Activated naive CD4-positive, alpha-beta T cell (primary cell): Measurements from ENCODE around the gene SMTN.

Experiments used
- DNase-seq, 4 experiments: peaks; one replicate each; lab custom pipeline; 2025; lab: John Stamatoyannopoulos, UW

The SMTN gene

DNA sequence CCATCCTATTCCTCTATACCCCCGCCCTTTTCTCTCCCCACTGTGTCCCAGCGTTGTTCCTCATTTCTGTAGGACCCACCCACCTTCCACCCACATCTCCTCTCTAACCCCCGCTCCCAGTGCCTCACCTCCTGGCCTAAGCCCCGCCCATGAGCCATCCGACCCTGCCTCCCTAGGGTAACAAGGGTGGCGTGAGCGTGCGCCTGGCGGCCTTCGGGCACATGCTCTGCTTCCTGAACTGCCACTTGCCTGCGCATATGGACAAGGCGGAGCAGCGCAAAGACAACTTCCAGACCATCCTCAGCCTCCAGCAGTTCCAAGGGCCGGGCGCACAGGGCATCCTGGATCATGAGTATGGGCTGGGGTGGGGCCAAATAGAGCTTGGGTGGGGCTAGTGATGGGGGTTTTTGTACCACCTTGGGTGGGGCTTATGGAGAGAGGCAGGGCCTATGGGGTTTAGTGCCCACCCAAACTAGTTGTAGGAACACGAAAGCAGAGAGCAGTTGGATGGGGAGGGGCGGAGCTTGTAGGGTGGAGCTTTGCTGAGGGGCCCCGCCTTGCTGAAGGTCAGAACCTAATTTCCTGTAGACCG lies 46.2 kb downstream of the SMTN start:
- no peak for DNase-seq

- DNase-seq = no peak
These were observed 47.0 kb downstream of the SMTN start for GRCh38 chr22:31128156-31128555.

DNA sequence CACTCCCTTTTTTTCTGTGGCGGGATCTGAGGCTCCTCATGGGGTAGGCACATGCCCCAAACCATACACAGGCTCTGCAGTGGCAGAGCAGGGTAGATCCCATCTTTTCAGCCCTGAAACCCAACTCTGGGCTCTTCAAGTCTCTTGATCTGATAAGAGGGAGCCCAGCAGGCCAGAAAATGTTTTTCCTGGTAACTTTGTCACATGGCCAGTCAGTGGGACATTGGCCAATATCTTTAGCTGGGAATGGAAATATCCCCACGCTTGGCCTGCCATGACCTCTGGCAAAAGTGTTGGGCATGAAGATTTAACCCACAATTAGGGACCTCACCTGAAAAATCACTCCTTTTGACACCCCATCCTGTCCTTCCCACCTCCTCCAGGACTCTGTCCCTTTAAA lies 49.8 kb downstream of the SMTN start:
- DNase-seq = no peak

DNA sequence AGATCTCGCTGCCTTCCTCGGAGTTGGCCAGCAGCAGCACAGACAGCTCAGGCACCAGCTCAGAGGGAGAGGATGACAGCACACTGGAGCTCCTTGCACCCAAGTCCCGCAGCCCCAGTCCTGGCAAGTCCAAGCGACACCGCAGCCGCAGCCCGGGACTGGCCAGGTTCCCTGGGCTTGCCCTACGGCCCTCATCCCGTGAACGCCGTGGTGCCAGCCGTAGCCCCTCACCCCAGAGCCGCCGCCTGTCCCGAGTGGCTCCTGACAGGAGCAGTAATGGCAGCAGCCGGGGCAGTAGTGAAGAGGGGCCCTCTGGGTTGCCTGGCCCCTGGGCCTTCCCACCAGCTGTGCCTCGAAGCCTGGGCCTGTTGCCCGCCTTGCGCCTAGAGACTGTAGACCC lies 52.8 kb downstream of the SMTN start:
- DNase-seq = no peak

GRCh38 chr22:31134688-31135087 lies 53.6 kb downstream of the SMTN start:
- no peak for DNase-seq

DNA sequence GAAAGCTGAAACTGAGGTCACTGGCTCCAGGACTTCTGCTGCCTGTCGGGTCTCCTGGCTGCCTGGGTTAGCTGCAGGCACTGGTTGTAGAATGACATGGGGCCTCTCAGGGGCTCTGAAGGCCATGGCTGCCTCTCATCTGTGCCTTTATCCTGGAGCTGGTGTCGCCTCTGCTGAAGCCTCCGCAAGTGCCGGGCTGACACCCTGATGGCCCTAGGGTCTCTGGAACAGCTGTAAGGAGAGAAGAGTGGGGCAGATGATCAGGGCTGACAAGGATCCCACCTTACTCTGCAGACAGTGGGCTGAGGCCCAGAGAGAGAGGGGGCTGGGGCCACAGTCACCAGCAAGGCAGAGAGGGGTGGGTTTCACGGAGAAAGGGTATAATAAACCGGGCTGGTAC lies 54.6 kb downstream of the SMTN start:
- no peak for DNase-seq

DNA sequence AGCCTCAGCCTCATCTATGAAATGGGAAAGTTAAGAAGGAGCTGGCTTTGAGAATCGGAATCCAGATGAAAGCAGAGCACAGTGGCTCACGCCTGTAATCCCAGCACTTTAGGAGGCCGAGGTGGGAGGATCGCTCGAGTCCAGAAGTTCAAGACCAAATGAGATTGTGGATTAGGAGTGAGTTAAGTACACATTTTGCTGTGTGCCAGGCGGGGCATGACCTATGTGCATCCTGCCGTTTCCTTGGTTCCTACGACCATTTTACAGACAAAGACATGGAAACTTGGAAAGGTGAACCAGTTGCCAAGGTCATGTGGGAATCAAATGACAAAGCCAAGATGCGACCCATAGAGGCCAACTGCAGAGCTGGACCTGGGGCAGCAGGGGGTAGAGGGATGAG lies 55.0 kb downstream of the SMTN start:
- DNase-seq = no peak

DNA sequence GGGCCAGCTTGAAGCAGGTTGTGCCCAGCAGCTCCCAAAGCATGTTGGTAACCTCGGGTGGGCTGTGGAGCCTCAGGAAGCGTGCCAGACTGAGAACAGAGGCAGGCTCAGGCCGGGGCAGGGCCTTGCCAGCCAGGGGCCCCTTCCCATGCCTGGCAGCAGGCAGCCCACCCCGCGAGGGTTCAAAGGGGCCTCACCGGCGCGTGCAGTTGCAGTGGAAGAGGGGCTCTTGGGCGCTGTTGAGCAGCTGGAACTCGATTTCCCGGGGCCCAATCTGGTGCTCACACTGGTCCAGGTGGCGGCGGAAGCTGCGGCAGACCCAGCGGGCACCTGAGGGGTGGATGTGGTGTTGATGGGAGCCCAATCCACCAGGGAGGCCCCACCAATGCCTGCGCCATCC lies 55.6 kb downstream of the SMTN start:
- DNase-seq = no peak

GRCh38 chr22:31137721-31138120 lies 56.6 kb downstream of the SMTN start:
- no peak for DNase-seq

DNA sequence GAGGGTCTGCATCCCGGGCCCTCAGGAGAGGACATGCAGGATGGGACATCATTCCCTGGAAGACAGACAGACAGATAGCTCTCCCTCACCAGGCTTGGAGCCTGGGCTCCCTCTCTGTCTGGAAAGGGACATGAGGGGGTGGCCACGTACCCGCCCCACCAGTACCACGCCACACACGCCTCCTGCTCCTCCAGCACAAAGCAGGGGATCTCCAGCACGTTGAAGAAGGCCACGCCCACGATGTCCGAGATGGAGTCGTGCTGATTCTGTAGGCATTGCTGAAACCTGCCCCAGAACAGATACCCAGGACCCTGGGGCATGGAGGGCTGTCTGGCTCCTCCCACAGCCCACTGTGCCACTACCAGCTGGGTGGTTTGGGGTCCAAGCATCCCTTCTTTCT lies 57.0 kb downstream of the SMTN start:
- no peak for DNase-seq

GRCh38 chr22:31139066-31139465 lies 57.9 kb downstream of the SMTN start:
- DNase-seq = no peak

- DNase-seq = no peak
These were observed 59.0 kb downstream of the SMTN start, which contains the start of gene PLA2G3 for GRCh38 chr22:31139866-31140716. TSS of gene PLA2G3 (minus strand) at chr22:31140508. CDS start at chr22:31140354, 154 bp downstream.

DNA sequence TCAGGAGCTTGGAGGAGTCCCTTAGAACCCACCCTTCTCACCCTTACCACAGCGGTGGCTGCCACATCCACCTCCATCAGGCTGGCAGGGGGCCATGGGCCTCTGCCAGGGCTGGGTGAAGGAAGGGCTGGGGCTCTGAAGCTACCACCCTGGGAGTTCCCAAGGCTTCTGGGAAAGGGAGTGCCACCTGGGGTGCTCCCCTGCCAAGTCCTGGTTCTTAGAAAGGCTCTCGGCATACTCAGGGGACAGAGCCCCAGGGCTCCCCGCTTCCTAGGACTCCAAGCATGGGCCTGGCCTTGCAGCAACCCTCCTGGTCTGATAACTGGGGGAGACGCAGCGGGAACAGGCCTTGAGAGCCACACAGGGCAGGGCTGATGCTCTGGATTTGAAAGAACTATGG lies 59.6 kb downstream of the SMTN start:
- DNase-seq = no peak

DNA sequence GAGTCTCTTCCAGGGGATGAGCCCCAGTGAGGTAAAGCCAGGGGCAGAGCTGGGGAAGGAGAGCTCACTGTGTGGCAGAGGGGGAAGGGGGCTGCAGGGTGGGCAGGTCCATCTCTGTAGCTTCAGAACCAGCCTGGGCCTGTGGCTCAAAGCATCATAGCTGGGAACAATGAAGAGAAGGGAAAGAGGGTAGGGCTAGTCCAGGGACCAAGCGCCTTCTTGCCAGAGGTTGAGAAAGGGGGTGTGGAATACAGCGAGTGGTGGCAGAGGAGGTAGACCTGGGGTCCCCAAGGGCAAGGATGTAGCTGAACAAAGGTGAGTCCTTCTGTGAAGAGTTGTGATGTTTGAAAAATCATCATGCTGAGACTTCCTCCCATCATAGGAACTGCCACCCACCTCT lies 60.4 kb downstream of the SMTN start:
- DNase-seq = no peak

DNA sequence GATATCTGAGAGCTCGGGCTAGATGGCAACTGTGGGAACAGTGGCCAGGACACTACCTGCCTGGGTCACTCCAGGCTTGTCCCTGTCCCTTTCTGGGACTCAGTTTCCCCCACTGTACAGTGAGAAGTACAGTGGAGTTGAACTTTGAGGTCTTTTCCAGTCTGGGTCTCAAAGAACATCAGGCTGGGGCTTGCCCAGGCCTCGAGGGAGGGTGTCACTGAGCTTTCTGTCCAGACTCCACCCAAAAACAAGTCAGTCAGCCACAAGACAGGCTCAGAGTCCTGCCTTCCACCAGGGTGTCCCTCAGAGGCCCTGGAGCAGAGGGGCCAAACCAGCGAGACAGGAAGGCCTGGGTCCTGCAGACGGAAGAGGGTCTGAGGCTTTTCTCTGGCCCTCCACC lies 61.2 kb downstream of the SMTN start:
- DNase-seq = no peak

GRCh38 chr22:31143038-31143437 lies 61.9 kb downstream of the SMTN start:
- no peak for DNase-seq

DNA sequence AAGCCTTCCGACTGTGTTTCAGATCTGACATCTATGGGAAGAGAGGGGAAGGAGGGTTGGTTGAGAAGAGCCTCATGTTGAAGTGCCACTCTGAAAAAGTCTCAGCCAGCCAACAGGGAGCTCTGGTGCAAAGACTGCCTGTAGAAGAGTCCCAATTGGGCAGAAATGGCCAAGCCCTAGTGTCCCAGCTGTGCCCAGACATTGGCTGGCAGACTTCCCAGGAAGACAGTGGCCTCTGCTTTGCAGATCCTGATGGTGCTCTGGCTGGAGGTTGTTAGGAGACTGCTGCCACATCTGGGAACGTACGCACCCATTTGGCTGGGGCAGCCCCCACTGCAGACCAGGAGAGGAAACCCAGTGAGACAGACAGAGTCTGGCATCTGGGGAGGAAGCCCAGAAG lies 62.4 kb downstream of the SMTN start:
- no peak for DNase-seq

DNA sequence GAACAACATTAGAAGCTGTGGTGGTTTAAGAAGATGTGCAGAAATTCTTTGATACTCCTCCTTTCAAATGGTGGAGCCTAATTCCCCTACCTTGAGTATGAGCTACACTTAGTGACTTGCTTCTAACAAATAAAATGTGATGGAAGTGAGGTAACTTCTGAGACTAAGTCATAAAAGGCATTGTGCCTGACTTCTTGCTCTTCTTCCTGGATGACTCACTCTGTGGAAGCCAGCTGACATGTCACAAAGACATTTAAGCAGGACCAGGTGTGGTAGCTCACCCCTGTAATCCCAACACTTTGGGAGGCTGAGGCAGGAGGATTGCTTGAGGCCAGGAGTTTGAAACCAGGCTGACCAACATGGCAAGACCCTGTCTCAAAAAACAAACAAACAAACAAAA lies 63.1 kb downstream of the SMTN start:
- DNase-seq = no peak

DNA sequence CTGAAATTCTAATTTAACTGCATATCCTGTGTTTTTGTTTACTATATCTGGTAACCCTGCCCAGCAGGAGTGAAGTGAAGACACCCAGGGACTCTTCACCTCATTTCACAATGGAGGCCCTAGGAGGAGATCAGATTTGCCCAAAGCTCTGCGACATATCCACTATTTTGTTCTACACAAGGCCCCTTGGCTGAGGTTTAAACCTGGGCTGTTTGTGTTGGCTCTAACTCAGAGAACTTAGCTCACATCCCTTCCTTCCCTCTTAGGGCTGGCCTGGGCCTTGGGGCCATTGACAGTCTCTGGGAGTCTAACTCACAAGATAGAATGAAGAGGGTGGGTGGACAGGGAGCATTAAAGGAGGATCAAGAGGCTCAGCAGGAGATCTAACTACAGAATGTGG lies 67.4 kb downstream of the SMTN start:
- DNase-seq = no peak

GRCh38 chr22:31148953-31149627 lies 68.0 kb downstream of the SMTN start:
- no peak for DNase-seq

GRCh38 chr22:31150615-31151014 lies 69.5 kb downstream of the SMTN start:
- no peak for DNase-seq

DNA sequence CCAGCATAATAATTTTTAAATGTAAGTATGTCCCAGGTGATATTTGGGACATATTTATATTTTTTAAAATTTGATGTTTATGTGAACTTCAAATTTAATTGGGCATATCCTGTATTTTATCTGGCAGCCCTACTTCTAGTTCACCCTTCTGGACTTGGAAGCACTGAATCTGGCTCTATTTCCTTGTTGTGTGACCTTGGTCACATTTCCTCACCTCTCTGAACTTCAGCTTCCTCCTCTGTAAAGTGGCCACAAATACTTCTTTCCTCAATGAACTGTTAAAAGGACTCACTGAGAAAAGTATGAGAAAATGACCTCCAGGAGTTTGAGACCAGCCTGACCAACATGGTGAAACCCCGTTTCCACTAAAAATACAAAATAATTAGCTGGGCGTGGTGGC lies 70.8 kb downstream of the SMTN start:
- DNase-seq = no peak

DNA sequence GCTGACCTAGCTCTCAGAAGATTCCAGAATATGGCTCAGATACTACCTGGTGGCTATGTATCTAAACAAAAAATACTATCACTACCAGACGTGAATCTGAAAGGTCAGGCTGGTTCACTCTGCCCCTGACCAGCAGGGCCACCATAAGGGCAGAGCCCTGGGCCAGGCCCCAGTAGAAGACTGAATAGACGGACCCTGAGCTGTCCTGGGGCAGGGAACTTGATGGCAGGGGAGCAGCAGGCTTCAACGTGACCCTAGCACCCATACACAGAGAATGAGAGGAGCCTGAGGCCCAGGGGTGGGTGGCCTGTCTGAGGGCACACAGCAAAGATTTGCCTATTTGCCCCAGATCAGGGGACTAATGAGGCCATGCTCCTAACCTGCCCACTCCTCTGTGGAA lies 72.2 kb downstream of the SMTN start:
- DNase-seq = no peak
